Testis (tissue), 3 donors: ENCODE results near the gene GABRA4. TPM values are rescaled to one million over a fixed set of nuclear protein-coding genes. Genes with fewer than 3 reads are reported as not detected.

Experiments used
- DNase-seq: peaks from one replicate; pipeline ENCODE4 v3.0.0-alpha.2; 2019
- H3K27ac ChIP-seq, 2 donors: fragments of 200-600 bp; sonication (generic); one replicate each; pipeline ENCODE4 v1.5.1; 2019
- H3K27me3 ChIP-seq: fragments of 200-600 bp; sonication (generic); one replicate; pipeline ENCODE4 v1.5.1; 2019
- H3K36me3 ChIP-seq: fragments of 200-600 bp; sonication (generic); one replicate; pipeline ENCODE4 v1.5.1; 2017; ENCODE audit warnings: low read depth; ENCODE audit errors: missing control alignments
- H3K4me1 ChIP-seq: fragments of 200-600 bp; sonication (generic); one replicate; pipeline ENCODE4 v1.5.1; 2019
- H3K4me3 ChIP-seq, 2 donors: fragments of 200-600 bp; sonication (generic); one replicate each; pipeline ENCODE4 v1.5.1; 2017 to 2019
- H3K9me3 ChIP-seq: fragments of 200-600 bp; sonication (generic); one replicate; pipeline ENCODE4 v1.5.1; 2017
- CTCF ChIP-seq, 3 experiments: fragments of 450-650 bp in 2 of 3; fragments of 200-600 bp in 1 of 3; sonication (generic) in 1 of 3; IDR thresholded peaks; one replicate each; pipeline ENCODE4 v1.5.1; 2016 to 2019; ENCODE audit warnings: antibody characterized with exemption in 3 of 3, mild to moderate bottlenecking in 2 of 3, moderate library complexity in 1 of 3
- POLR2A ChIP-seq: fragments of 450-650 bp; IDR thresholded peaks from one replicate; pipeline ENCODE4 v1.6.1; 2017; ENCODE audit warnings: antibody characterized with exemption, mild to moderate bottlenecking, moderate library complexity
- WGBS, 2 donors: methylation state at CpG; one replicate each; pipeline ENCODE4 v1.1.5; 2018; 5-methylcytosine and 5-hydroxymethylcytosine counted together
- intact Hi-C: fragments of 100-400 bp; cut with DNase I; formaldehyde crosslinking; loops from one replicate; pipeline ENCODE4 v1.15.1; 2023; ENCODE audit warnings: low total_unique reads
- polyA plus RNA-seq: library from polyadenylated mRNA; stranded (reverse); fragments of 350-450 nt; fragmentation: Illumina TruSeq; extraction: RNeasy Lipid Tissue Mini Kit (QIAGEN cat#74804); gene quantifications from one replicate; pipeline ENCODE4 v1.2.3, GENCODE V29; 2014; ENCODE audit warnings: low read depth, low replicate concordance; ENCODE audit not compliant: insufficient read depth
- total RNA-seq, 2 donors: library from RNA; depleted of rRNA; stranded (reverse); fragments of >200 nt; gene quantifications; one replicate each; pipeline ENCODE4 v1.2.3, GENCODE V29; 2016

GABRA4 gene
- total and polyA plus RNA-seq, 3 donors from 2014 or later = 0.25 to 3.5 (median 0.94) TPM

- intact Hi-C loops = no loop called here
- Histone ChIP-seq H3K4me3 (no peak overlapping the region), H3K36me3 (no peaks in the 10 kb centered on the region), H3K27ac (no peak overlapping the region), H3K9me3 (no peaks in the 10 kb centered on the region), H3K4me1 (no peaks in the 10 kb centered on the region), H3K27me3 (no peaks in the 10 kb centered on the region)
- peak; percentile 51 for DNase-seq
- TF ChIP-seq CTCF (IDR thresholded peaks at IDR 0.05) = peak in 1 of 3 experiments; percentile 39
- TF ChIP-seq POLR2A = no peak
- WGBS, 2 donors = 38 to 43% methylated on average over 3 of the region's 3 CpGs
Observed at GRCh38 chr4:46931981-46932380, 61.4 kb downstream of the GABRA4 start.

- Histone ChIP-seq H3K27me3 (no peaks in the 10 kb centered on the region), H3K4me3 (no peak overlapping the region), H3K36me3 (no peaks in the 10 kb centered on the region), H3K9me3 (no peaks in the 10 kb centered on the region), H3K4me1 (no peaks in the 10 kb centered on the region), H3K27ac (no peak overlapping the region)
- TF ChIP-seq CTCF (IDR thresholded peaks at IDR 0.05) (no peak), POLR2A (no peak)
- intact Hi-C loops = no loop called here
- no peak for DNase-seq
- 73 to 79% methylated on average over 3 of the region's 3 CpGs for WGBS, 2 donors
Observed at GRCh38 chr4:46930891-46931290, 62.5 kb downstream of the GABRA4 start.

DNA sequence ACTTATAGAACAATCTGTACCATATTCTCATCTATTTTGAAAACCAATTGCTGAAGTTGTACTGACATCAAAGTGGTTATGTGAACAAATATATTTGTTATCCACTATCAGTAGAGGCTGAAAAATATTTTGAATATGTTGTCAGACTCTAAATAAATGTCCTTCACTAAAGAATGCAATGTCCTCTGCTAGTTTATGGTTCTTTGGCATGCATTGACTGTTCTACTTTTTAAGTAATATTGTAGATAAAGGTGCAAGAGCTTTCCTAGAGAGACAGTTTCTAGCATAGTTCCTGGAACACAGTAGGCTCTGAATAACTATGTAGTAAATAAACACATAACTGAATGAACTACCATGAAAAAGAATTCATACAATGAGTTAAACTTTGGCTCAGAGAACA, 66.2 kb downstream of the GABRA4 start:
- no peak overlapping the region for H3K27ac ChIP-seq
- intact Hi-C loops = no loop called here
- no peaks in the 10 kb centered on the region for H3K4me1 ChIP-seq
- no peak overlapping the region for H3K4me3 ChIP-seq
- DNase-seq = no peak
- H3K9me3 ChIP-seq = no peaks in the 10 kb centered on the region
- no peaks in the 10 kb centered on the region for H3K36me3 ChIP-seq
- TF ChIP-seq POLR2A = no peak
- no peak for TF ChIP-seq CTCF (IDR thresholded peaks at IDR 0.05)
- no peaks in the 10 kb centered on the region for H3K27me3 ChIP-seq

- no peaks in the 10 kb centered on the region for H3K27me3 ChIP-seq
- no peak overlapping the region for H3K27ac ChIP-seq
- no peak overlapping the region for H3K4me3 ChIP-seq
- H3K4me1 ChIP-seq = no peaks in the 10 kb centered on the region
- no peaks in the 10 kb centered on the region for H3K9me3 ChIP-seq
- intact Hi-C loops = no loop called here
- DNase-seq = no peak
- TF ChIP-seq CTCF (IDR thresholded peaks at IDR 0.05) (no peak), POLR2A (no peak)
- H3K36me3 ChIP-seq = no peaks in the 10 kb centered on the region
Observed at GRCh38 chr4:46924789-46925529, 68.4 kb downstream of the GABRA4 start.

GRCh38 chr4:46922205-46922604, 71.2 kb downstream of the GABRA4 start:
- Histone ChIP-seq H3K9me3 (no peaks in the 10 kb centered on the region), H3K27me3 (no peaks in the 10 kb centered on the region), H3K4me1 (no peaks in the 10 kb centered on the region), H3K36me3 (no peaks in the 10 kb centered on the region), H3K4me3 (no peak overlapping the region), H3K27ac (no peak overlapping the region)
- intact Hi-C loops = no loop called here
- 65 to 67% methylated on average over 3 of the region's 3 CpGs for WGBS, 2 donors
- TF ChIP-seq POLR2A (no peak), CTCF (IDR thresholded peaks at IDR 0.05) (no peak)
- DNase-seq = no peak
